GM19455 (cell line): ENCODE results near the gene FSD2.
A peak's percentile ranks its signal among the peaks of the same experiment; 100 is the strongest.
"Not testable (repeated sequence)": the region's sequence is repeated elsewhere in the genome, so short reads cannot be mapped to it uniquely, and the experiment has no call there.

Experiments
- ATAC-seq: cut with Tn5 transposase; IDR thresholded peaks from one replicate; pipeline ENCODE4 v1.9.1; 2021; ENCODE audit not compliant: unreplicated experiment

Gene FSD2

GRCh38 chr15:82748315-82748714 lies 57.6 kb downstream of the FSD2 start:
- no peak for ATAC-seq

GRCh38 chr15:82743810-82744209 lies 62.1 kb downstream of the FSD2 start:
- ATAC-seq: no peak

GRCh38 chr15:82742134-82742533 lies 63.7 kb downstream of the FSD2 start:
- ATAC-seq: no peak

GRCh38 chr15:82739086-82739485 lies 66.8 kb downstream of the FSD2 start:
- ATAC-seq: no peak

GRCh38 chr15:82737975-82738374 lies 67.9 kb downstream of the FSD2 start:
- no peak for ATAC-seq

GRCh38 chr15:82731527-82731926 lies 74.3 kb downstream of the FSD2 start:
- ATAC-seq: no peak

GRCh38 chr15:82730022-82730530 lies 75.8 kb downstream of the FSD2 start:
- no peak for ATAC-seq

GRCh38 chr15:82726816-82727215 lies 79.1 kb downstream of the FSD2 start:
- no peak for ATAC-seq

GRCh38 chr15:82715003-82715402 lies 90.9 kb downstream of the FSD2 start:
- ATAC-seq: no peak

- no peak for ATAC-seq
Observed at GRCh38 chr15:82714016-82714415, 91.9 kb downstream of the FSD2 start.

GRCh38 chr15:82712036-82712435 lies 93.8 kb downstream of the FSD2 start:
- no peak for ATAC-seq

GRCh38 chr15:82710926-82711490 lies 94.9 kb downstream of the FSD2 start:
- no peak for ATAC-seq

GRCh38 chr15:82710208-82710555 lies 95.7 kb downstream of the FSD2 start:
- ATAC-seq: no peak

- peak; percentile 96 for ATAC-seq
Observed at GRCh38 chr15:82709421-82710207, 96.3 kb downstream of the FSD2 start, which contains the start of gene AP3B2. Gene AP3B2, minus strand, starts transcription at chr15:82709875. Its CDS starts 169 bp downstream, at chr15:82709706.

- ATAC-seq: no peak
Observed at GRCh38 chr15:82709081-82709420, 96.8 kb downstream of the FSD2 start.

GRCh38 chr15:82705856-82706255 lies 100.0 kb downstream of the FSD2 start:
- ATAC-seq: not testable (repeated sequence)
